Measurements from ENCODE around the gene NUP98.
"Not testable (repeated sequence)": the region's sequence is repeated elsewhere in the genome, so short reads cannot be mapped to it uniquely, and the experiment has no call there.

The NUP98 gene

DNA sequence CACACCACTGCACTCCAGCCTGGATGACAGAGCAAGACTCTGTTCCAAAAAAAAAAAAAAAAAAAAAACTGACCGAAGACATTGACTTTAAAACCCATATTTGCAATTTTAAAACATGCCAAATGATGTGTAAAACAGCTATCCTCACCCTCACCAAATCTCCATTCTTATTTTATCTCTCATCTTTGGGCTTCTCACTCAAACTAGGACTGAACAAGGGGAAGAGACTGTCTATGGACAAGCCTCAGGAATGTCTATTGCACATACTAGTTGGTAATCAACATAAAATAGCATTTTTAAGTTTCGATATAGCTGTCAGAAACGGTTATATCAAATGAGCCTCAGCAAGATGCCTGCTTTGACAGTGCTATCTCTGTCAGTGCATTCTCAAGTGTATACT, 118.3 kb downstream of the NUP98 start:
- in situ Hi-C loops (cut with HindIII; ENCODE audit: low sequenced_read_pairs), result no loop called here

DNA sequence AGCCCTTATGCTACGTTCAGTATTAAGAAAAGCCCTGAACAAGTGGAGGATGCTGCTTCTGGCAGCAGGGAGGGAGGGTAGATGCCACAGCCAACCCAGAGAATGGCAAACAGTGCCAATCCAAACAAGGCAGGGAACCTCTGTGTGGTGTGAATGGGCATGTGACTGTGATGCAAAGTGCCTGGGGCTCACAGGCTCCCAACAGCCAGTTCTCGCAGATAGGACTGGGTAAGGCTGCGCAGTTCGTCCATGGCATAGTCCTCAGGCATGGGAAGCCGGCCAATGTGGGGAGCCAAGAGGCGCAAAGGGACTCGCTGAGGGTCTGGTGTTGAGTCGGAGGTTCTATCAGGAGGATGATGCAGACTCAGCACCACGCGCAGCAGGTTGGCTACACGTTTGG, 121.4 kb downstream of the NUP98 start:
- in situ Hi-C loops (cut with HindIII; ENCODE audit: low sequenced_read_pairs), result no loop called here

DNA sequence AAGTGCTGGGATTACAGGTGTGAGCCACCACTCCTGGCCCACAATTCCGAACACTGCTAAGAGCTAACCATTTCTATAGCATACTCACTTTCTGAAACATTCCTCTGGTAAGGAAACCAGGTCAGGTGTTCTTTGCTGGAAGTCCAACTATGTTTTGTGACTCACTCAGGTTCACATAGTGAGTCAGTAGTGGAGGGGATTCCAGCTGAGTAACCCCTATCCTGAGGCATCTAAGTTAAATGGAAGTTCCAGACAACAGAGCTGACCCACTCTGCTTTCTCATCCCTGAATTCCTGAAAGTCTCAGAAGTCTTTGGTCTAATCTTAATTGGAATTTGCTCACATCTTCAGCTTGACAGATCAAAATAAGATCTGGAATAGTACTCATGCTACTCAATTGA, 123.2 kb downstream of the NUP98 start:
- in situ Hi-C loops (cut with HindIII; ENCODE audit: low sequenced_read_pairs), result no loop called here

GRCh38 chr11:3671334-3672254, 125.8 kb downstream of the NUP98 start, which contains the start of gene CHRNA10:
CHRNA10 (minus strand) TSS chr11:3671384; CDS start chr11:3671312, 72 bp downstream.
- in situ Hi-C loops (cut with HindIII; ENCODE audit: low sequenced_read_pairs), result no loop called here

DNA sequence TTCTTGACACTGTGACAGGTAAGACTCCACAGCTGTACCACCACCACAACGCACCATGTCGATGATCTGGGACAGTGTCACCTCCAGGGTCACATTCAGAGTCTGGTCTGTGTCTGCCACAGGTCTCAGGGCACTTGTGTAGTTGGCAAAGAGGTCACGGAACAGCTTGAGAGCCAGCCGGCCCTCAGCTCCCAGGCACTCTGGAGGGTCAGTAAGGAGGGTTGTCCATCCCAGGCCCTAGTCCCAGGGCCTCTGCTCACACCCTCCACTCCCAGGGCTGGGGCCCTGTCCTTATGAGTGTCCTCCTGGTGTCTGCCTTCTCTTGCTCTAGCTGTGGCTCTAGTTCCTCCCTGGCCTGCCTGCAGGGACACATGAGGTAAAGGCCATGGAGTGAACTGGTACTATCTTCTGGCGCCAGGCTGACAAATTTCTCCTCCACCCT, 127.6 kb downstream of the NUP98 start:
- in situ Hi-C loops (cut with HindIII; ENCODE audit: low sequenced_read_pairs), result no loop called here

GRCh38 chr11:3669128-3669527, 128.2 kb downstream of the NUP98 start:
- in situ Hi-C loops (cut with HindIII; ENCODE audit: low sequenced_read_pairs), result no loop called here

DNA sequence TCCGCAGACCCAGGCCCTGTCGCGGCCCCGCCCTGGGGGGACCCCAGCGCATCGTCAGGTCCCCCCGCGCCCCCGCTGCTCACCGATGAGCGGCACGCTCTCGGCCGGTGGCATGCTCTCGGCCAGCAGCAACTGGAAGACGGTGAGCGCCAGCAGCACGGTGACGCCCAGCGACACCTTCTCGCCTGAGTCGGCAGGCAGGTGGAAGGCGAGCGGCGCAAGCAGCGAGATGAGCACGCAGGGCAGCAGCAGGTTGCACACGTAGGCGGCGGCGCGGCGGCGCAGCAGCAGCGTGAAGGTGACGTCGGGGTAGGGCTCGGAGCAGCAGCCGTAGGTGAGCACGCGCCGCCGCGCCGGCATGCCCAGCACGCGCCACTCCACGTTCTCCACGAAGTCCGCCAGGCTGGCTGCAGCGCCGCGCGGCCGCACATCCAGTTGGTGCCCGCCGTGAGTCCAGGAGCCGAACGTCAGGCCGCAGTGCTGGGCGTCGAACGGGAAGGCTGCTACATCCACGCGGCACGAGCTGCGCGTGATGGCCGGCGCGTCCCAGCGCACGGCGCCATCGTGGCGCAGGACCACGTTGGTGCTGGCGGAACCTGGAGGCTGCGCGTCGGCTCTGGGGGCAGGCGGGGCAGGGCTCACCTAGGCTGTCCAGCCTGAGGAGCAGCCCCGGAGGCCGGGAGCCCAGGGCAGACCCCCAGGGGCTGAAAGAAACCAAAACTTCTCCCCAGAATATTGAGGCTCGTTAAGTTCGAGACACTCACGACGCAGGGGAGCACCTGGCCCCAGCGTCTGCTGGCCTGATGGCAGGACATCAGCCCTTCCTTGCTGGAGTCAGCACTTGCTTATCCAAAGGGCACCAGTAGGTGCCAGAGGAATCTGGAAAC, 130.0 kb downstream of the NUP98 start:
- in situ Hi-C loops (cut with HindIII; ENCODE audit: low sequenced_read_pairs), result no loop called here

DNA sequence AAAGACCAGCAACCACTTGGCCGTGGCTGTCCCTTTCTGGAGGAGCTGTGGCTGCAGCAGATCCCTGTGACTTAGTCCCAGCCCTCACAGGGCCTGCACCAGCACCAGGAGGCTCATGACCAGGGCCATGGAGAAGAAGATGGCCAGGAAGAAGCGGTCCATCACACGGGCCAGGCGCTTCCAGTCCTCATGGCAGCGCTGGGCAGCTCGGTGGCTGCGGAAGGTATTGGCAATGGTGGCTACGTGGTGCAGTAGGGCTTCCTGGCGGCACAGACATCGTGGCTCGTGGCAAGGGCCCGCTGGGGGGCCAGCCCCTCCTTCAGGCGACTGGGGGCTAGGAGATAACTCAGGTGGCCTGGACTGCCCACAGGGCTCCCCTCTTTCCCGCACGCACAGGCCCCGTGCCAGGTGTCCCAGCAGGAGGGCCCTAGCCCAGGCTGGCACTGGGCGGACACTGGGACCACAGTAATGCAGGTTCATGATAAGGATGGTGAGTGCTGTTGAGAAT, 131.3 kb downstream of the NUP98 start:
- in situ Hi-C loops (cut with HindIII; ENCODE audit: low sequenced_read_pairs), result no loop called here

DNA sequence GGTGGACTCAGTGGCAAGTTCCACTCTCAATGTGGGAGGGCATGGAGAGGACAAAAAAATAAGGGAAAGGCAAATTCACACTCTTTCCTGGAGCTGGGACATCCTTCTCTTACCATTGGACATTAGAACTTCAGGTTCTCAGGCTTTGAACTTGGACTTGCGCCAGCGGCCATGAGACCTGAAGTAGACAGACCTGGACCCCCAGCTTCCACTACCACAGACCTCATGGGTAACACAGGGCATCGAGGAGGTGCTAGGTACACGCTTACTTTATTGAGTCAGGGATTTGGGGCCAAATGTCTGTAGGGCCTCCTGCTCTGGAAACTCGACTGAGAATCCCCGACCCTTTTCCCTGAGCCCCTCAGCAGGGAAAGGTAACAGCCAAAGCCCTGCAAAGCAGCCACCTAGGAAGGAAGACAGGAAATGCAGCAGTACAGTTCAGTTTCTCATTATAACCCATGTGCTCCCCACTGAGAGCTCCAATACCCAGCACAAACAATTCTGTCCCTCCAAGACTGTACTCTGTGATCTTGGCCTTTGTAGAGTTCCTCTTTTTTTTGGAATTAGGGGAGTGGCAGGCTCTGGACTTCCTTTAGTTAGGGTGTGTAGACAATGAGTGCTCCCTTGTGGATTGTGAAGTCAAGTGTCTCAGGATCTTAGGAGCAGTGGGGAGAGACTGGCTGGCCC, 131.9 kb downstream of the NUP98 start:
- in situ Hi-C loops (cut with HindIII; ENCODE audit: low sequenced_read_pairs), result no loop called here

- in situ Hi-C loops (cut with HindIII; ENCODE audit: low sequenced_read_pairs), result no loop called here
Measured at GRCh38 chr11:3664032-3664630, 133.2 kb downstream of the NUP98 start.

DNA sequence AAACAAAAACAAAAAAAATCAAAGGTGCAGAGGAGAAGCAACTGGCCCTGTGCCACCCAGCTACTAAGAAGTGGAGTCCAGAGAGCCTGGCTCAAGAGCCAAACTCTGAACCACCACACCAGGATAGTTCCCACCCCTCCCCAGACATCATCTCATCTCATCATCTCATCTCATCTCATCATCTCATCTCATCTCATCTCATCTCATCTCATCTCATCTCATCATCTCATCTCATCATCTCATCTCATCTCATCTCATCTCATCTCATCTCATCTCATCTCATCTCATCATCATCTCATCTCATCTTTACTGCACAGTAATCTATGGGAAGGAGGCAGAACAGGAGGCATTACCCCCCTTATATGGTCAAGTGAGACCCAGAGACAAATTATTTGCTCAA, 134.5 kb downstream of the NUP98 start:
- in situ Hi-C loops (cut with HindIII; ENCODE audit: low sequenced_read_pairs), result no loop called here

- in situ Hi-C loops (cut with HindIII; ENCODE audit: low sequenced_read_pairs), result no loop called here
Measured at GRCh38 chr11:3660960-3661359, 136.4 kb downstream of the NUP98 start.

DNA sequence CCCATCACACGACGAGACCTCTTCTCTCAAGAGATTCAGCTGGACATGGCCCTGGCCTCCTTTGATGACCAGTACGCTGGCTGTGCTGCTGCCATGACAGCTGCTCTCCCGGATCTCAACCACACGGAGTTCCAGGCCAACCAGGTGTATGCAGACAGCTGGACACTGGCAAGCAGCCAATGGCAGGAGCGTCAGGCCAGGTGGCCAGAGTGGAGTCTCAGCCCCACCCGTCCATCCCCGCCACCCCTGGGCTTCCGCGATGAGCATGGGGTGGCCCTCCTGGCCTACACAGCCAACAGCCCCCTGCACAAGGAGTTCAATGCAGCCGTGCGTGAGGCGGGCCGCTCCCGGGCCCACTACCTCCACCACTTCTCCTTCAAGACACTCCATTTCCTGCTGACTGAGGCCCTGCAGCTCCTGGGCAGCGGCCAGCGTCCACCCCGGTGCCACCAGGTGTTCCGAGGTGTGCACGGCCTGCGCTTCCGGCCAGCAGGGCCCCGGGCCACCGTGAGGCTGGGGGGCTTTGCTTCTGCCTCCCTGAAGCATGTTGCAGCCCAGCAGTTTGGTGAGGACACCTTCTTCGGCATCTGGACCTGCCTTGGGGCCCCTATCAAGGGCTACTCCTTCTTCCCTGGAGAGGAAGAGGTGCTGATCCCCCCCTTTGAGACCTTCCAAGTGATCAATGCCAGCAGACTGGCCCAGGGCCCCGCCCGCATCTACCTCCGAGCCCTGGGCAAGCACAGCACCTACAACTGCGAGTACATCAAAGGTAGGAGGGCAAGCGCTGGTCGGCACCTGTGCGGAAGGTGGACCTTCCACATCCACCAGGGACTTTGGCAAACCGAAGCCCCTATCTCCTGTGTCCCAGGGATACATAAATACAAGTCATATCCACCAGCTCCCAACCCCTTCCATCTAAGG, 137.5 kb downstream of the NUP98 start:
- in situ Hi-C loops (cut with HindIII; ENCODE audit: low sequenced_read_pairs), result no loop called here

DNA sequence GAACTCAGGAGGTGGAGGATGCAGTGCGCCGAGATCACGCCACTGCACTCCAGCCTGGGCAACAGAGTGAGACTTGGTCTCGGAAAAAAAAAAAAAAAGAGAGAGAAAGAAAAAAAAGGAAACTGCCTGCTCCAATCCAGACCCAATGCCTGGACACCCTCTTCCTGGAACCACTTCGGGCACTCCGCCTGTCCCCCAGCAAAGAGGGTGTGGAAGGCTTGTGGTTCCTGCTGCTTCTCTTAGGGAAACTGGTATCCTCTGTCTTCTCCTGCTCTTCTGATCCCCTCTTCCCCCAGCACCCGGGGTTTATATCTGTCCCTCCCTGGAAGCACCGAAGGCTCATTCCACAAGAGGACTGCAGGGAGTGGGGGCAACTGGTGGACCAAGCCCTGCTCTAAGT, 139.1 kb downstream of the NUP98 start:
- in situ Hi-C loops (cut with HindIII; ENCODE audit: low sequenced_read_pairs), result no loop called here

- in situ Hi-C loops (cut with HindIII; ENCODE audit: low sequenced_read_pairs), result not testable (repeated sequence)
Measured at GRCh38 chr11:3657331-3657730, 140.0 kb downstream of the NUP98 start.

- in situ Hi-C loops (cut with HindIII; ENCODE audit: low sequenced_read_pairs), result no loop called here
Measured at GRCh38 chr11:3655547-3655946, 141.8 kb downstream of the NUP98 start.

- in situ Hi-C loops (cut with HindIII; ENCODE audit: low sequenced_read_pairs), result not testable (repeated sequence)
Measured at GRCh38 chr11:3652514-3652913, 144.8 kb downstream of the NUP98 start.

DNA sequence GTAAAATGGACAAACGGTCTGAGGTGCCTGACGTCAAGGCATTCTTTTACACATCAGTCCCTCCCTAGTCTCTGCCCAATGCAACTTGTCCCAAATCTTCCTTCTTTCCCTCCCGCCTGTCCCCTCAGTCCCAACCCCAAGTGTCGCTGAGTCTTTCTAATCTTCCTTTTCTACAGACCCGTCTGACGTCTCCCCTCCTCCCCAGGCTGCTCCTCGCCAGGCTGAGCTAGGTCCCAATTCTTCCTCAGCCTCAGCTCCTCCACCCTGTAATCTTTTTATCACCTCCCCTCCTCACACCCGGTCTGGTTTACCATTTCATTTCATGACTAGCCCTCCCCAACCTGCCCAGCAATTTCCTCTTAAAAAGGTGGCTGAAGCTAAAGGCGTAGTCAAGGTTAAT, 148.0 kb downstream of the NUP98 start:
- in situ Hi-C loops (cut with HindIII; ENCODE audit: low sequenced_read_pairs), result not testable (repeated sequence)

GRCh38 chr11:3648843-3649242, 148.5 kb downstream of the NUP98 start:
- in situ Hi-C loops (cut with HindIII; ENCODE audit: low sequenced_read_pairs), result not testable (repeated sequence)
